Measurements from ENCODE around the gene CORIN.
A peak's percentile ranks its signal among the peaks of the same experiment; 100 is the strongest.

The CORIN gene

DNA sequence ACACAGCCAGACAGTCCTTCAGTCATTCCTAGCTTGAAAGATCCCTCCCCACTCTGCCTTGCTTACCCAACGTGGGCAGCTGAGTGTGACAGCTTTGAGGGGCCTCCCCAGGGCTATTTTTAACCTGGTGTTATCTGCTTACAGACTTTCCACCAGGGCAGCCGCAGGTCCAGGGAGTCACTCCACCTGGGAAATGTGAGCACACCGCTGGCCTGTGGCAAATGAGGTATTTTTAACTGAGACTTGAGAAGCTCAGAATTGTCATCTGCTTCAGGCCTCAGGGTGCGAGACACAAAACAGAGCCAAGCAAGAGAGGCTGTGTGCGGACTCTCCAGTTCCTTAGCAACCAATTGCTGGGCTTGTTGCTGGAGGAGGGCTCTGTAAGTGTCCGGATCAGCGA is 13.0 kb downstream of the CORIN start:
- Histone ChIP-seq H3K4me1 (ENCODE audit: low read length) (0 out of 2 replicates have a peak, but pooled peaks cover 4% of the 10 kb centered on the region), H2AFZ (ENCODE audit: low read length) (no peak overlapping the region), H3F3A (ENCODE audit: insufficient read depth, low read length) (no peaks in the 10 kb centered on the region), H3K4me2 (ENCODE audit: low read depth, low read length) (no peak overlapping the region), H3K9ac (ENCODE audit: low read length) (no peak overlapping the region), H4K20me1 (ENCODE audit: insufficient read depth, low read length) (no peaks in the 10 kb centered on the region), H3K9me3 (replicated peaks; ENCODE audit: insufficient read depth, low read length) (no peaks in the 10 kb centered on the region), H3K79me2 (ENCODE audit: low read length) (no peaks in the 10 kb centered on the region), H3K4me3 (ENCODE audit: low read length) (no peak overlapping the region), H3K27me3 (replicated peaks; ENCODE audit: insufficient read depth, low read length) (no peaks in the 10 kb centered on the region), H3K9me2 (replicated peaks; ENCODE audit: insufficient read depth, low read length) (no peaks in the 10 kb centered on the region), H3K27ac (ENCODE audit: low read length) (no peak overlapping the region), H3K36me3 (replicated peaks; ENCODE audit: insufficient read depth, low read length) (no peaks in the 10 kb centered on the region)
- TF ChIP-seq EZH2 (optimal IDR thresholded peaks at IDR 0.05; ENCODE audit: low read depth, low read length): no peak
- TF ChIP-seq, protein P1, sequence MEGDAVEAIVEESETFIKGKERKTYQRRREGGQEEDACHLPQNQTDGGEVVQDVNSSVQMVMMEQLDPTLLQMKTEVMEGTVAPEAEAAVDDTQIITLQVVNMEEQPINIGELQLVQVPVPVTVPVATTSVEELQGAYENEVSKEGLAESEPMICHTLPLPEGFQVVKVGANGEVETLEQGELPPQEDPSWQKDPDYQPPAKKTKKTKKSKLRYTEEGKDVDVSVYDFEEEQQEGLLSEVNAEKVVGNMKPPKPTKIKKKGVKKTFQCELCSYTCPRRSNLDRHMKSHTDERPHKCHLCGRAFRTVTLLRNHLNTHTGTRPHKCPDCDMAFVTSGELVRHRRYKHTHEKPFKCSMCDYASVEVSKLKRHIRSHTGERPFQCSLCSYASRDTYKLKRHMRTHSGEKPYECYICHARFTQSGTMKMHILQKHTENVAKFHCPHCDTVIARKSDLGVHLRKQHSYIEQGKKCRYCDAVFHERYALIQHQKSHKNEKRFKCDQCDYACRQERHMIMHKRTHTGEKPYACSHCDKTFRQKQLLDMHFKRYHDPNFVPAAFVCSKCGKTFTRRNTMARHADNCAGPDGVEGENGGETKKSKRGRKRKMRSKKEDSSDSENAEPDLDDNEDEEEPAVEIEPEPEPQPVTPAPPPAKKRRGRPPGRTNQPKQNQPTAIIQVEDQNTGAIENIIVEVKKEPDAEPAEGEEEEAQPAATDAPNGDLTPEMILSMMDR (IDR thresholded peaks at IDR 0.05; ENCODE audit: low read length): no peak
- no peak for TF ChIP-seq EZH2phosphoT487 (IDR thresholded peaks at IDR 0.05; ENCODE audit: low read length)
- no peak for DNase-seq

DNA sequence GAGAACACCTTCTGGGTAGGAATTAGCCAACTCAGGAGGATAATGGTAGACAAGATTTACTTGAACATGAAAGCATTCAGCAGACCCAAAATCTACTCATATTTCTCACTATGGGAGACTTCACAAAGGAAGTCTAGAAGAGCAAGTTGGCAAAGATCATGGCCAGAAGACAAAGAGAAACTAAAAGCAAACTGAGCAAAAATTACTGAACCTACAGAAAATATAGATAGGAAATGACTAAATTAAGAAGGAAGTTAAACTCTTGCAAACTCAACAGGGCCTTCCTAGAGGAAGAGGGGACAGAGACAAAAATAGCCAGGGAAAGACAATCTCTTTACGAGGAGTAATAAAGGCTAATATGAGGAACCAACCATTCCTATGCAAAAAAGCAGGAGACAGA is 18.7 kb downstream of the CORIN start:
- no peak overlapping the region for H3K27ac ChIP-seq (ENCODE audit: low read length)
- no peak overlapping the region for H3K9ac ChIP-seq (ENCODE audit: low read length)
- H2AFZ ChIP-seq (ENCODE audit: low read length): no peak overlapping the region
- TF ChIP-seq, protein P1 (IDR thresholded peaks at IDR 0.05; ENCODE audit: low read length): no peak
- TF ChIP-seq EZH2 (optimal IDR thresholded peaks at IDR 0.05; ENCODE audit: low read depth, low read length) (no peak), EZH2phosphoT487 (IDR thresholded peaks at IDR 0.05; ENCODE audit: low read length) (no peak)
- no peaks in the 10 kb centered on the region for H3K4me1 ChIP-seq (ENCODE audit: low read length)
- H3K9me2 ChIP-seq (replicated peaks; ENCODE audit: insufficient read depth, low read length): no peaks in the 10 kb centered on the region
- no peaks in the 10 kb centered on the region for H3K36me3 ChIP-seq (replicated peaks; ENCODE audit: insufficient read depth, low read length)
- peak; percentile 30 for DNase-seq
- H4K20me1 ChIP-seq (ENCODE audit: insufficient read depth, low read length): no peaks in the 10 kb centered on the region
- H3K79me2 ChIP-seq (ENCODE audit: low read length): no peaks in the 10 kb centered on the region
- H3K9me3 ChIP-seq (replicated peaks; ENCODE audit: insufficient read depth, low read length): no peaks in the 10 kb centered on the region
- no peaks in the 10 kb centered on the region for H3K27me3 ChIP-seq (replicated peaks; ENCODE audit: insufficient read depth, low read length)
- no peak overlapping the region for H3K4me3 ChIP-seq (ENCODE audit: low read length)
- H3K4me2 ChIP-seq (ENCODE audit: low read depth, low read length): peak overlapping the region; percentile 7; the same call in 1 of the 2 replicates
- no peaks in the 10 kb centered on the region for H3F3A ChIP-seq (ENCODE audit: insufficient read depth, low read length)

DNA sequence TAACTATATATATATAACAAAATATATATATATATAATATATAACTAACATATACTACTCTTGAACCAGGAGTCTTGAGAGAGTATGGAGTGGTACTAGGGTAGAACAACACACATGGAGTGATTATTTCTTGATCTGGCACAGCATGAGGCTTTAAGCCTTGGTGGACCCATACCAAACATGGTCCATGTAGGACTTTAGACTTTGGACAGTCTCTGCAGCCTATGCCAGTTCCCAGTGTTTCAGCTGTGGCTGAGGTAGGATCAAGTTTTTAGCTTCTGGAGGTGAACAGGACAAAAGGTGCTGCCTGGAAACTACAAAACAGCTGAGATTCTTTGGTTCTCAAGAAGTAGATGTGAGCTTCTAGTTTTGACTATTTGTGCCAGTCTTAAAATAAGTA is 20.6 kb downstream of the CORIN start:
- Histone ChIP-seq H3K9me3 (replicated peaks; ENCODE audit: insufficient read depth, low read length) (no peaks in the 10 kb centered on the region), H3K27ac (ENCODE audit: low read length) (no peak overlapping the region), H2AFZ (ENCODE audit: low read length) (no peak overlapping the region), H3K27me3 (replicated peaks; ENCODE audit: insufficient read depth, low read length) (no peaks in the 10 kb centered on the region), H3K36me3 (replicated peaks; ENCODE audit: insufficient read depth, low read length) (no peaks in the 10 kb centered on the region), H3K79me2 (ENCODE audit: low read length) (no peaks in the 10 kb centered on the region), H4K20me1 (ENCODE audit: insufficient read depth, low read length) (no peaks in the 10 kb centered on the region), H3K4me2 (ENCODE audit: low read depth, low read length) (no peak overlapping the region), H3K9me2 (replicated peaks; ENCODE audit: insufficient read depth, low read length) (no peaks in the 10 kb centered on the region), H3K9ac (ENCODE audit: low read length) (no peak overlapping the region), H3K4me3 (ENCODE audit: low read length) (no peak overlapping the region), H3K4me1 (ENCODE audit: low read length) (no peaks in the 10 kb centered on the region), H3F3A (ENCODE audit: insufficient read depth, low read length) (no peaks in the 10 kb centered on the region)
- TF ChIP-seq EZH2 (optimal IDR thresholded peaks at IDR 0.05; ENCODE audit: low read depth, low read length): no peak
- TF ChIP-seq, protein P1 (IDR thresholded peaks at IDR 0.05; ENCODE audit: low read length): no peak
- no peak for TF ChIP-seq EZH2phosphoT487 (IDR thresholded peaks at IDR 0.05; ENCODE audit: low read length)
- DNase-seq: no peak

All from MM.1S (cell line).